ENCODE data around the gene MYO6. TPM values are rescaled to one million over a fixed set of nuclear protein-coding genes. Genes with fewer than 3 reads are reported as not detected.
A peak's percentile ranks its signal among the peaks of the same experiment; 100 is the strongest.

The MYO6 gene
- total RNA-seq, 1 experiment from 2014 or later: 46.9 TPM

GRCh38 chr6:75855052-75855451 is 106.0 kb downstream of the MYO6 start:
- Histone ChIP-seq H3T11ph (ENCODE audit: low read length) (no peak overlapping the region), H3K9me3 (ENCODE audit: control insufficient read depth, low read depth, low read length) (no peaks in the 10 kb centered on the region), H2BK12ac (ENCODE audit: insufficient read length, low read depth, low read length) (no peak overlapping the region), H2BK120ac (ENCODE audit: low read depth, low read length, poor library complexity, severe bottlenecking) (no peak overlapping the region), H3K79me1 (ENCODE audit: insufficient read depth, low read depth, low read length, poor library complexity, severe bottlenecking) (no peaks in the 10 kb centered on the region), H3K4me1 (ENCODE audit: insufficient read depth, low read length) (no peaks in the 10 kb centered on the region), H2BK5ac (ENCODE audit: insufficient read length, low read length) (no peak overlapping the region), H2AFZ (ENCODE audit: low read length) (no peak overlapping the region), H3K56ac (ENCODE audit: insufficient read length, low read depth, low read length) (no peak overlapping the region), H3K14ac (ENCODE audit: insufficient read depth, low read length) (no peak overlapping the region), H3K23me2 (ENCODE audit: insufficient read length, low read depth, low read length, poor library complexity, severe bottlenecking) (no peaks in the 10 kb centered on the region), H4K91ac (ENCODE audit: insufficient read length, low read depth, low read length) (no peak overlapping the region), H2AK5ac (ENCODE audit: insufficient read length, low read length) (no peak overlapping the region), H4K8ac (replicated peaks; ENCODE audit: insufficient read length, low read depth, low read length) (no peak overlapping the region), H3K27me3 (ENCODE audit: insufficient read depth, low read length) (no peaks in the 10 kb centered on the region), H3K4ac (ENCODE audit: low read depth, low read length) (no peak overlapping the region), H3K4me2 (ENCODE audit: insufficient read depth, insufficient read length, low read length) (no peak overlapping the region), H4K5ac (ENCODE audit: insufficient read length, low read depth, low read length) (no peak overlapping the region), H3K27ac (ENCODE audit: insufficient read length, low read depth, low read length) (no peak overlapping the region), H3K23ac (ENCODE audit: insufficient read length, low read depth, low read length) (no peak overlapping the region), H2BK15ac (ENCODE audit: low read depth, low read length) (no peak overlapping the region), H2BK20ac (ENCODE audit: low read depth, low read length, poor library complexity, severe bottlenecking) (no peak overlapping the region), H4K20me1 (ENCODE audit: control insufficient read depth, insufficient read depth, insufficient read length) (no peaks in the 10 kb centered on the region), H3K9ac (ENCODE audit: extremely low read depth, insufficient read length, low read length) (no peak overlapping the region), H3K79me2 (ENCODE audit: insufficient read depth, low read length) (no peaks in the 10 kb centered on the region), H3K18ac (ENCODE audit: insufficient read length, low read depth, low read length) (no peak overlapping the region)
- no CpG with 5 or more reads among the region's 1 CpG for WGBS (ENCODE audit: extremely low coverage, insufficient read length, low lambda C conversion rate)
- no peaks in the 10 kb centered on the region for H3K27me3 Mint-ChIP-seq (ENCODE audit: low read depth)
- no peak overlapping the region for H3K4me3 Mint-ChIP-seq
- no peaks in the 10 kb centered on the region for H3K4me1 Mint-ChIP-seq
- TF ChIP-seq, protein P1, sequence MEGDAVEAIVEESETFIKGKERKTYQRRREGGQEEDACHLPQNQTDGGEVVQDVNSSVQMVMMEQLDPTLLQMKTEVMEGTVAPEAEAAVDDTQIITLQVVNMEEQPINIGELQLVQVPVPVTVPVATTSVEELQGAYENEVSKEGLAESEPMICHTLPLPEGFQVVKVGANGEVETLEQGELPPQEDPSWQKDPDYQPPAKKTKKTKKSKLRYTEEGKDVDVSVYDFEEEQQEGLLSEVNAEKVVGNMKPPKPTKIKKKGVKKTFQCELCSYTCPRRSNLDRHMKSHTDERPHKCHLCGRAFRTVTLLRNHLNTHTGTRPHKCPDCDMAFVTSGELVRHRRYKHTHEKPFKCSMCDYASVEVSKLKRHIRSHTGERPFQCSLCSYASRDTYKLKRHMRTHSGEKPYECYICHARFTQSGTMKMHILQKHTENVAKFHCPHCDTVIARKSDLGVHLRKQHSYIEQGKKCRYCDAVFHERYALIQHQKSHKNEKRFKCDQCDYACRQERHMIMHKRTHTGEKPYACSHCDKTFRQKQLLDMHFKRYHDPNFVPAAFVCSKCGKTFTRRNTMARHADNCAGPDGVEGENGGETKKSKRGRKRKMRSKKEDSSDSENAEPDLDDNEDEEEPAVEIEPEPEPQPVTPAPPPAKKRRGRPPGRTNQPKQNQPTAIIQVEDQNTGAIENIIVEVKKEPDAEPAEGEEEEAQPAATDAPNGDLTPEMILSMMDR (conservative IDR thresholded peaks at IDR 0.05): peak; percentile 62; the same call in 2 of the 3 replicates
- peaks cover 0 to 18% (median 4%) of the 10 kb centered on the region in 3 experiments; a peak in 3 of 7 replicates for H3K36me3 Mint-ChIP-seq (ENCODE audit: insufficient read depth in 1 of 3, low read depth in 3 of 3)
- no peaks in the 10 kb centered on the region for H3K9me3 Mint-ChIP-seq
- no peak for DNase-seq
- H3K27ac Mint-ChIP-seq: no peak overlapping the region

All from H9 (cell line).